Endodermal cell (in vitro differentiated cells): ENCODE results near the gene GALNS. TPM values are rescaled to one million over a fixed set of nuclear protein-coding genes. Genes with fewer than 3 reads are reported as not detected.
"Not testable (repeated sequence)": the region's sequence is repeated elsewhere in the genome, so short reads cannot be mapped to it uniquely, and the experiment has no call there.

Experiments used
- DNase-seq: peaks from one replicate; pipeline ENCODE4 v3.0.0-alpha.2; 2017
- H3K27ac ChIP-seq: 2 replicates; pipeline ENCODE4 v1.5.1; 2013; ENCODE audit warnings: mild to moderate bottlenecking, low read depth, low read length, moderate library complexity
- H3K27me3 ChIP-seq: 2 replicates; pipeline ENCODE4 v1.6.1; 2013; ENCODE audit warnings: mild to moderate bottlenecking, low read length, moderate library complexity; ENCODE audit not compliant: insufficient read depth, control insufficient read depth, poor library complexity, severe bottlenecking
- H3K36me3 ChIP-seq: 2 replicates; pipeline ENCODE4 v1.7.0; 2013; ENCODE audit warnings: mild to moderate bottlenecking, low read length, moderate library complexity; ENCODE audit not compliant: control insufficient read depth, insufficient read depth
- H3K4me1 ChIP-seq: one replicate; pipeline ENCODE4 v1.7.0; 2013; ENCODE audit warnings: low read length; ENCODE audit not compliant: control insufficient read depth, insufficient read depth
- H3K4me3 ChIP-seq: 2 replicates; pipeline ENCODE4 v1.5.1; 2013; ENCODE audit warnings: mild to moderate bottlenecking, low read length, moderate library complexity
- H3K9ac ChIP-seq: 2 replicates; pipeline ENCODE4 v1.6.1; 2013; ENCODE audit warnings: mild to moderate bottlenecking, low read length, moderate library complexity; ENCODE audit not compliant: poor library complexity, severe bottlenecking; ENCODE audit errors: extremely low read depth
- H3K9me3 ChIP-seq: 2 replicates; pipeline ENCODE4 v1.6.1; 2013; ENCODE audit warnings: mild to moderate bottlenecking, low read length, moderate library complexity; ENCODE audit not compliant: control insufficient read depth
- H3K27ac Mint-ChIP-seq: 2 replicates; pipeline ENCODE4 v1.8.0; 2020; ENCODE audit warnings: mixed read lengths
- H3K27me3 Mint-ChIP-seq: 2 replicates; pipeline ENCODE4 v1.8.0; 2021; ENCODE audit warnings: mild to moderate bottlenecking, mixed read lengths; ENCODE audit not compliant: insufficient read depth
- H3K36me3 Mint-ChIP-seq: 2 replicates; pipeline ENCODE4 v1.8.0; 2020; ENCODE audit warnings: low read depth, mixed read lengths
- H3K4me1 Mint-ChIP-seq: 2 replicates; pipeline ENCODE4 v1.8.0; 2020; ENCODE audit warnings: mixed read lengths
- H3K4me3 Mint-ChIP-seq: 2 replicates; pipeline ENCODE4 v1.8.0; 2020; ENCODE audit warnings: mild to moderate bottlenecking, moderate library complexity, mixed read lengths
- H3K9me3 Mint-ChIP-seq: 2 replicates; pipeline ENCODE4 v1.8.0; 2020; ENCODE audit warnings: mild to moderate bottlenecking, mixed read lengths
- CTCF ChIP-seq: fragments of 200-600 bp; sonication (generic); conservative IDR thresholded peaks from 2 replicates; pipeline ENCODE4 v1.5.0; 2021; ENCODE audit warnings: antibody characterized with exemption, mild to moderate bottlenecking
- WGBS, 2 experiments: methylation state at CpG; one replicate each; pipeline versions ENCODE4 v1.1.5 to v1.1.7; 2013; ENCODE audit warnings: missing lambda C conversion rate in 2 of 2, mixed read lengths in 1 of 2; ENCODE audit not compliant: insufficient coverage in 1 of 2, insufficient read length in 1 of 2; 5-methylcytosine and 5-hydroxymethylcytosine counted together
- total RNA-seq, 2 donors: library from RNA; stranded (reverse); fragmentation: NEBNext Ultra II Directional in 1 of 2; extraction: Animal tissue kit (Norgen Biotek cat#: 25700) in 1 of 2; gene quantifications; 2 replicates in 1 of 2; 3 replicates in 1 of 2; pipeline ENCODE4 v1.2.1, GENCODE V29; 2021

The GALNS gene
- total RNA-seq, 2 donors from 2014 or later = 32.2 to 39.6 TPM

GRCh38 chr16:88893127-88893968 lies 36.6 kb upstream of the GALNS start:
- H3K4me1 Mint-ChIP-seq = no peaks in the 10 kb centered on the region
- no peaks in the 10 kb centered on the region for H3K9me3 ChIP-seq
- WGBS, 2 experiments = 87 to 95% methylated on average over 6 to 19 of the region's 19 CpGs
- H3K9me3 Mint-ChIP-seq = no peaks in the 10 kb centered on the region
- H3K4me3 ChIP-seq = no peak overlapping the region
- H3K36me3 ChIP-seq = no peaks in the 10 kb centered on the region
- H3K9ac ChIP-seq = no peak overlapping the region
- H3K27ac ChIP-seq = no peak overlapping the region
- H3K27ac Mint-ChIP-seq = no peak overlapping the region
- no peak for DNase-seq
- no peaks in the 10 kb centered on the region for H3K27me3 Mint-ChIP-seq
- no peaks in the 10 kb centered on the region for H3K36me3 Mint-ChIP-seq
- TF ChIP-seq CTCF = no peak
- H3K4me1 ChIP-seq = no peaks in the 10 kb centered on the region
- no peak overlapping the region for H3K4me3 Mint-ChIP-seq
- H3K27me3 ChIP-seq = no peaks in the 10 kb centered on the region

- DNase-seq = no peak
- no peaks in the 10 kb centered on the region for H3K9me3 Mint-ChIP-seq
- Histone ChIP-seq H3K36me3 (no peaks in the 10 kb centered on the region), H3K9me3 (no peaks in the 10 kb centered on the region), H3K27ac (no peak overlapping the region), H3K9ac (no peak overlapping the region), H3K4me3 (no peak overlapping the region), H3K4me1 (no peaks in the 10 kb centered on the region), H3K27me3 (no peaks in the 10 kb centered on the region)
- H3K27ac Mint-ChIP-seq = no peak overlapping the region
- H3K4me3 Mint-ChIP-seq = no peak overlapping the region
- H3K36me3 Mint-ChIP-seq = no peaks in the 10 kb centered on the region
- no peaks in the 10 kb centered on the region for H3K4me1 Mint-ChIP-seq
- 92 to 99% methylated on average over 9 to 20 of the region's 20 CpGs for WGBS, 2 experiments
- H3K27me3 Mint-ChIP-seq = no peaks in the 10 kb centered on the region
- TF ChIP-seq CTCF = no peak
Measured at GRCh38 chr16:88892065-88892464, 35.3 kb upstream of the GALNS start.

GRCh38 chr16:88891083-88891482 lies 34.3 kb upstream of the GALNS start:
- Mint-ChIP-seq H3K27me3 (no peaks in the 10 kb centered on the region), H3K9me3 (no peaks in the 10 kb centered on the region), H3K36me3 (no peaks in the 10 kb centered on the region), H3K4me3 (no peak overlapping the region), H3K4me1 (no peaks in the 10 kb centered on the region), H3K27ac (no peak overlapping the region)
- H3K9me3 ChIP-seq = no peaks in the 10 kb centered on the region
- H3K4me3 ChIP-seq = no peak overlapping the region
- DNase-seq = no peak
- no peaks in the 10 kb centered on the region for H3K27me3 ChIP-seq
- H3K9ac ChIP-seq = no peak overlapping the region
- H3K27ac ChIP-seq = no peak overlapping the region
- 87 to 92% methylated on average over 10 to 16 of the region's 16 CpGs for WGBS, 2 experiments
- no peaks in the 10 kb centered on the region for H3K4me1 ChIP-seq
- no peak for TF ChIP-seq CTCF
- H3K36me3 ChIP-seq = no peaks in the 10 kb centered on the region

- H3K27ac ChIP-seq, H3K9me3 Mint-ChIP-seq, H3K4me3 ChIP-seq, H3K27ac Mint-ChIP-seq, H3K27me3 ChIP-seq, H3K4me1 Mint-ChIP-seq, DNase-seq, H3K4me3 Mint-ChIP-seq, H3K27me3 Mint-ChIP-seq, H3K9me3 ChIP-seq, H3K36me3 Mint-ChIP-seq, H3K4me1 ChIP-seq, H3K9ac ChIP-seq, H3K36me3 ChIP-seq: not testable (repeated sequence)
- 90 to 92% methylated on average over 27 to 48 of the region's 48 CpGs for WGBS, 2 experiments
Measured at GRCh38 chr16:88889702-88890352, 33.1 kb upstream of the GALNS start.
